Activated CD8-positive, alpha-beta T cell treated with anti-CD3 and anti-CD28 coated beads for 36 hours (primary cell): ENCODE measurements around the gene MYO3B. TPM values are rescaled to one million over a fixed set of nuclear protein-coding genes. Genes with fewer than 3 reads are reported as not detected.

ENCODE experiments used
- ATAC-seq: fragments of 200-7000 bp; cut with Tn5 transposase; one replicate; pipeline ENCODE4 v1.10.0; 2021; ENCODE audit warnings: mild to moderate bottlenecking, moderate library complexity
- CTCF ChIA-PET: fragments of 350-600 bp; sonication (Branson Sonifier 250); formaldehyde crosslinking; loops from one replicate; lab custom pipeline; 2021; ENCODE audit warnings: antibody characterized with exemption; lab: Charles Lee
- POLR2A ChIA-PET: fragments of 350-600 bp; sonication (Branson Sonifier 250); formaldehyde crosslinking; loops from one replicate; lab custom pipeline; 2021; ENCODE audit warnings: antibody characterized with exemption; lab: Charles Lee
- DNase-seq: peaks from one replicate; pipeline ENCODE4 v3.0.0-alpha.2; 2020
- H3K27ac Mint-ChIP-seq: one replicate; pipeline ENCODE4 v1.8.0; 2021; ENCODE audit warnings: mild to moderate bottlenecking, mixed read lengths
- H3K27me3 Mint-ChIP-seq: one replicate; pipeline ENCODE4 v1.8.0; 2021; ENCODE audit warnings: mixed read lengths
- H3K36me3 Mint-ChIP-seq: one replicate; pipeline ENCODE4 v1.8.0; 2021; ENCODE audit warnings: low read depth, mixed read lengths
- H3K4me1 Mint-ChIP-seq: one replicate; pipeline ENCODE4 v1.8.0; 2021; ENCODE audit warnings: low read depth, mixed read lengths
- H3K4me3 Mint-ChIP-seq: one replicate; pipeline ENCODE4 v1.8.0; 2021; ENCODE audit warnings: mild to moderate bottlenecking, moderate library complexity, mixed read lengths
- H3K9me3 Mint-ChIP-seq: one replicate; pipeline ENCODE4 v1.8.0; 2021; ENCODE audit warnings: mixed read lengths
- intact Hi-C: fragments of 100-400 bp; cut with micrococcal nuclease; formaldehyde crosslinking; loops from one replicate; pipeline ENCODE4 v1.10.0; 2022
- total RNA-seq, 2 experiments: library from RNA; stranded (reverse); gene quantifications; one replicate each; pipeline ENCODE4 v1.2.3, GENCODE V29; 2021
- TF ChIP-seq, protein P1 (sequence below): fragments of 200-600 bp; IDR thresholded peaks from one replicate; pipeline ENCODE4 v1.8.0; 2022; ENCODE audit warnings: antibody characterized with exemption, mild to moderate bottlenecking

The MYO3B gene
- total RNA-seq, 2 experiments from 2014 or later: 0.09 to 0.20 TPM

DNA sequence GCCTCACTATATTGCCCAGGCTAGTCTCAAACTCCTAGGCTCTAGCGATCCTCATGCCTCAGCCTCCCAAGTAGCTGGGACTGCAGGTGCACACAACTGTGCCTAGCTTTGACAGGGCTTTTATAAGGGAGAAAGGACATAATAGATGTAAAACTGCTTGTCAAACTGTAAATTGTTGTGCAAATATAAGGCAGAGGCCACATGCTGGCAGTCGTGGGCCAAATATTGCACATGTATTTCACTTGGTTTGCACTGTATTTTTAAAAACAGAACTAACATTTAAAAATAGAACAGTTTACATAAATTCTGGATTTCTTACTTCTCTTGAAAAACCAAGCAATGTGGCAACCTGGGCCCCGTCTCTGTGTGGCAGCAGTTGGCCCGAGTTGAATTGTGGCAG lies 31.2 kb upstream of the MYO3B start:
- DNase-seq (no peak), ATAC-seq (no peak)
- no peak overlapping the region for H3K27ac Mint-ChIP-seq
- peaks cover 2% of the 10 kb centered on the region for H3K27me3 Mint-ChIP-seq
- no peak overlapping the region for H3K4me3 Mint-ChIP-seq
- TF ChIP-seq, protein P1, sequence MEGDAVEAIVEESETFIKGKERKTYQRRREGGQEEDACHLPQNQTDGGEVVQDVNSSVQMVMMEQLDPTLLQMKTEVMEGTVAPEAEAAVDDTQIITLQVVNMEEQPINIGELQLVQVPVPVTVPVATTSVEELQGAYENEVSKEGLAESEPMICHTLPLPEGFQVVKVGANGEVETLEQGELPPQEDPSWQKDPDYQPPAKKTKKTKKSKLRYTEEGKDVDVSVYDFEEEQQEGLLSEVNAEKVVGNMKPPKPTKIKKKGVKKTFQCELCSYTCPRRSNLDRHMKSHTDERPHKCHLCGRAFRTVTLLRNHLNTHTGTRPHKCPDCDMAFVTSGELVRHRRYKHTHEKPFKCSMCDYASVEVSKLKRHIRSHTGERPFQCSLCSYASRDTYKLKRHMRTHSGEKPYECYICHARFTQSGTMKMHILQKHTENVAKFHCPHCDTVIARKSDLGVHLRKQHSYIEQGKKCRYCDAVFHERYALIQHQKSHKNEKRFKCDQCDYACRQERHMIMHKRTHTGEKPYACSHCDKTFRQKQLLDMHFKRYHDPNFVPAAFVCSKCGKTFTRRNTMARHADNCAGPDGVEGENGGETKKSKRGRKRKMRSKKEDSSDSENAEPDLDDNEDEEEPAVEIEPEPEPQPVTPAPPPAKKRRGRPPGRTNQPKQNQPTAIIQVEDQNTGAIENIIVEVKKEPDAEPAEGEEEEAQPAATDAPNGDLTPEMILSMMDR: no peak
- intact Hi-C loops: no loop called here
- H3K9me3 Mint-ChIP-seq: no peaks in the 10 kb centered on the region
- H3K36me3 Mint-ChIP-seq: no peaks in the 10 kb centered on the region
- ChIA-PET POLR2A (no interaction called here), CTCF (no interaction called here)
- no peaks in the 10 kb centered on the region for H3K4me1 Mint-ChIP-seq

DNA sequence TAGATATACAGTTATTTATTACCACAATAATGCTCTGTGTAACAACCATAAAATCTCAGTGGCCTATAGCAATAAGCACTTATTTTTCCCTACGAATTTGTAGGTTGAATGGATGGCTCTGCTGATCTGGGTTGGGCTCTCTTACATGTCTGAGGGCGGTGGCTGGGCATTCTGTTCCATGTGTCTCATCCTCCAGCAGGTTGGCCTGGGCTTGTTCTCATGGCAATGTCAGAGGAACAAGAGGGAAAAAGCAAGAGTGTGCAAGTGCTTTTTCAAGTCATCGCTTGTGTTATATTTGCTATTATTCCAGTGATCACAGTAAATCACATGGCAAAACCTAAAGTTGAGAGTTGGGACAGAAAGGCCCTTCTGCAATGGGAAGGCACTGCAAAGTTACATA lies 30.4 kb upstream of the MYO3B start:
- Mint-ChIP-seq H3K9me3 (no peaks in the 10 kb centered on the region), H3K4me3 (no peak overlapping the region), H3K27me3 (peaks cover 2% of the 10 kb centered on the region), H3K36me3 (no peaks in the 10 kb centered on the region), H3K4me1 (no peaks in the 10 kb centered on the region), H3K27ac (no peak overlapping the region)
- DNase-seq: no peak
- ATAC-seq: no peak
- intact Hi-C loops: no loop called here
- ChIA-PET CTCF (no interaction called here), POLR2A (no interaction called here)
- TF ChIP-seq, protein P1: no peak

DNA sequence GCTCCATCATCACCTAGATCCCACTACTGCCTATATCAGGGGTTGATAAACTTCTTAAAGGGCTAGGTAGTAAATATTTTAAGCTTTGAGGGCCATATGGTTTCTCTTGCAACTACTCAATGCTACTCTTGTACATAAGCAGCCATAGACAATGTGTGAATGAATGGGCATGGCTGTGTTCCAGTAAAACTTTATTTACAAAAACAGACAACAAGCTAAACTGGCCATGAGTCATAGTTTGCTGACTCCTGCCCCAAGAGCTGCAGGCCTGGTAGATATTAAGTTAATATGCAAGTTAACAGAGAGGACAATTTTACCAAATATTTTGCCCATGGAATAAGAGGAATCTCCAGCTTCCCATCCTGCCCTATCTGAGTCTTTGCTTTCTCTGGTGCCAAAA lies 29.8 kb upstream of the MYO3B start:
- H3K36me3 Mint-ChIP-seq: no peaks in the 10 kb centered on the region
- TF ChIP-seq, protein P1: no peak
- no peak overlapping the region for H3K4me3 Mint-ChIP-seq
- DNase-seq (no peak), ATAC-seq (no peak)
- ChIA-PET CTCF (no interaction called here), POLR2A (no interaction called here)
- no peaks in the 10 kb centered on the region for H3K9me3 Mint-ChIP-seq
- H3K4me1 Mint-ChIP-seq: no peaks in the 10 kb centered on the region
- H3K27me3 Mint-ChIP-seq: peaks cover 2% of the 10 kb centered on the region
- intact Hi-C loops: no loop called here
- no peak overlapping the region for H3K27ac Mint-ChIP-seq

DNA sequence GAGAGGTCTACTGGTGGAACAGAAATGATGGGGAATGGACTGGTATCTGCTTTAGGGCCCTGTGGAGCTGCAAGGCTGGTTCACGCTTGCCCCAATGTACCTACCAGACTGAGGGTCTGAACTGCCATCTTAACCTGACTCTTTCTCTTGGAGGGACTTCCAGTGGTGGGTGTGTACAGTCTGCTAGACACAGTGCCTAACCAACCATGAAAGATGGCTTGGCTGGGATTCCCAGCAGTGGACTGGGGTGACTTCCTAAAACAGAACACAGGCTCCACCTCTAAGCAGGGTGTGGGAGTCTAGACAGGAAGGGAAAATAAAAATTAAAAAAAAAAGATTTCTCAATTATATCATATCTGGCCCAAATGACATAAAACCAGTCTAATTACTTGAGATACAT lies 25.5 kb upstream of the MYO3B start:
- Mint-ChIP-seq H3K36me3 (no peaks in the 10 kb centered on the region), H3K4me3 (no peak overlapping the region), H3K9me3 (no peaks in the 10 kb centered on the region), H3K27me3 (peaks cover 3% of the 10 kb centered on the region), H3K27ac (no peak overlapping the region), H3K4me1 (no peaks in the 10 kb centered on the region)
- no peak for DNase-seq
- intact Hi-C loops: no loop called here
- no peak for ATAC-seq
- CTCF ChIA-PET: no interaction called here
- POLR2A ChIA-PET: no interaction called here
- TF ChIP-seq, protein P1: no peak

DNA sequence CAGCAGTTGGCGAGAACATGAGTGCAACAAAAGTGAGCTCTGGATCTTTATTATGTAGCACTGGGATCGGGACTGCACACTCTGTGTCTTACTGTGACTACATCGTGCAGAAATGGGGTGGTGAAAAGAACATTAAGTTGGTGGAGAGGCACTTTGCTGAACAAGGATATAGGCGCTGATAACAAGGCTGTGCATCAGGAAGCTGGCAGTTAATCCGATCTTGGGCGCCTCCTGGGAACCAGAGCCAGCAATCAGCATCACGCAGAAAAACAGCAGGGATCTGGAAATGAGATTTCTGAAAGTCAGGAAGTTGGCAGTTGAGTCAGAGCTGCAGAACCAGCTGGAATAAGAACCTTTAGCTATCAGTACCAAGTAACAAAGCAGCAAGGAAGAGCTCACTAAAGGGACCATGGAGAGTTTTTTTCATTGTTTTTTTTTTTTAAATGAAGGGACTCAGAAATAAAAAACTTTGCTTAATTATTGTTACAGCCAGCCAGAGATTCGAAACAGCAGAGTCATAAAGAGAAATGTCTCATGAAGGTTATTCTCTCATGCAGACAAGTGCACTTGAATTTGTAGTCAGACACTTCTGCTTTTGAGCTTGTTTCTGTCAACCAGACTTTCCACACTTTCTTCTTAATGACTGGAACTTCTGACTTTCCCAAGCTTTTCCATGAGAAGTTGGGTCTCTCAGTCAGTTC lies 22.8 kb upstream of the MYO3B start:
- ATAC-seq (no peak), DNase-seq (no peak)
- Mint-ChIP-seq H3K4me1 (no peaks in the 10 kb centered on the region), H3K36me3 (no peaks in the 10 kb centered on the region), H3K27ac (no peak overlapping the region), H3K4me3 (no peak overlapping the region), H3K27me3 (peaks cover 3% of the 10 kb centered on the region), H3K9me3 (no peaks in the 10 kb centered on the region)
- ChIA-PET POLR2A (no interaction called here), CTCF (no interaction called here)
- intact Hi-C loops: no loop called here
- TF ChIP-seq, protein P1: no peak
